Measurements from ENCODE around the gene ETV2.
A peak's percentile ranks its signal among the peaks of the same experiment; 100 is the strongest.
"Not testable (repeated sequence)": the region's sequence is repeated elsewhere in the genome, so short reads cannot be mapped to it uniquely, and the experiment has no call there.

ETV2 gene

DNA sequence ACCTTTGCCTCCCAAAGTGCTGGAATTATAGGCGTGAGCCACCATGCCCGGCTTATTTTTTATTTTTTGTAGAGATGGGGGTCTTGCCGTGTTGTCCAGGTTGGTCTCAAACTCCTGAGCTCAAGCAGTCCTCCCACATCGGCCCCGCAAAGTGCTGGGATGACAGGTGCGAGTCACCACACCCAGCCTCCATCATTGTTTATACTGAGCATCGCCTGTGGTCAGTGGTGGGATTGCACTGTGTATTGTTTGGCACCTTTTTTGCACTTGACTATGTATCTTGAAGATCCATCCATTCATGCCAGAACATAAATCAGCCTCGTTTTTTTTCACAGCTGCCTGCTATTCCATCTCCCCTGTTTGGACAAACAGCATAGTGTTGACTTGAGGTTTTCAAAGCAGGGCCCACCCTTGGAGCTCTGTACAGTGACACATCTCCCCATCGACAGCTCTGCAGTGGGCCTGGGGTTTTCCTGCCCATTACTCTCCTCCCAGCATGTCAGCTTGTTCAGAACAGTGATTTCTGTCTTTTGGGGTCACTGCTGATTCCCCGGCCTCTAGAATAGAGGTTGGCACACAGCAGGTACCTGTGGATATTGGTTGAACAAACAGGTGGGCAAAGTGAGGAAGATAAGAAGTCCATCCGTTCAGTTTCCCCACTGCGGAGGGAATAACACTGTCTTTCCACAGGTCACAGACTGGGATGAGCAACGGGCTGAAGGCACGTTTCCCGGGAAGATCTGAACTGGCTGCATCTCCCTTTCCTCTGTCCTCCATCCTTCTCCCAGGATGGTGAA is 16.6 kb downstream of the ETV2 start:
- DNase-seq (ENCODE audit: low spot score) = no peak

- DNase-seq (ENCODE audit: low spot score) = no peak
These were observed 20.4 kb downstream of the ETV2 start for GRCh38 chr19:35661995-35662340.

DNA sequence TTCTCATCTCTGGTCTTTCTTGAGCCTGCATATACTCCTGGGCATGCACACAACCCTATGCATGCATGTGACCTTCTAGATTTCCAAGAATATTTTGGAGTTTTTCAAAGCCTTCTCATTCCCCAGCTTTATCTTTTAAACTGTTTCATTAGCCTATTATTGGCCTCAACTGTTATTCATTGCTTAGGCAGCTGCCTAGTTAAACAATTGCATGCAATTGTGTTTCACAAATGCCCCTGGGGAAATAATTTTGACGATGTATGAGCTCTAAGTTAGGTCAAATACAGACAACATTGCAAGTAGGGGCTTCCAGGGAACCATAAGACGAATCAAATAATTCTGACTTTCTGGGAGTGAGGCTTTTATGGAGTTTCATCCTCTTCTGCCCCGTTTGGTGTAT is 22.4 kb downstream of the ETV2 start:
- no peak for DNase-seq (ENCODE audit: low spot score)

DNA sequence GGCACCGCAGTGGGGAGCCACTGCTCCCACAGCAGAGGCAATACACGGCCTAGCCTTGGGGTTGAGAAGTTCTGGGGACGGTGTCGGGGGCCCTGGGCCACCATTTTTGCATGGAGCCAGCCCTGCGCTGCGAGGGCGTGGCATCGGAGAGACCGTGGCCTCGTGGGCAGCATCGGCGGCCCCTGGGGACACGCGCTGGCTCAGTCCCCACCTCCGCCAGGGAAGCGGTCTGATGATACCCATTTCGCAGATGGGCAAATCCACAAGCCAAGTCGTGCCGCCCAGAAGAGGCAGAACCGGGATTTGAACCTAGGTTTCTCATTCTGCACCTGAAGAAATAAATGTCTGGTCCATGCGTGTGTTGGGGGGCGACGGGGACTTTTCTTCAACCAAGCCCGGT is 23.6 kb downstream of the ETV2 start:
- DNase-seq (ENCODE audit: low spot score) = no peak

GRCh38 chr19:35665604-35666003 is 24.1 kb downstream of the ETV2 start:
- DNase-seq (ENCODE audit: low spot score) = no peak

DNA sequence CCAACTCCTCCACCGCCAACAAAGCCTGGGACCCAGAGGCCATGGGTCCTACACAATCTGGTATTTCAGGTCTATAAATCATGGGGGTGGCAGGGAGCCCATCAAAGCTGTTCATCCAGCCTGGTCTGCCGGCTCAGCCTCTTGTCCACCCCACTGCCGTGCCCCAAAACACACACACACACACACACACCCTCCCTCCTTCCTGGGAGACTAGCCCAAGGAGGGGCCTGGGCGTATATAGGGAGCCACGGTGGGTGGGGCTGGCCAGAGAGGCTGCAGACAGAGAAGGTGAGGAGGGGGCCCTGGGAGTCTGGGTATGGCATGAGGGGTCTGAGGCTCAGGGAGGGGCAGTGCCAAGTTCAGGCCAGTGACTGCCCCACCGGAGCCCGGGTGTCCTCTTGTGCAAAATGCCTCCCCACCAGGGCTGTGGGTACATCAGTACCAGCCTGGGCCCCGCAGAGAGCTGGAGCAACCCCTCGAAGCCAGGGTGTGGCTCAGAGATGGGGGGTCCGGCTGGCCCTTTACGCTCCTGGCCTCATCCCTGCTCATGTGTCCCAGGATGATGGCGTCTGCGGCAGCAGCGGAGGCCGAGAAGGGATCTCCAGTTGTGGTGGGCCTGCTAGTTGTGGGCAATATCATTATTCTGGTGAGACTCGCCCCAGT is 24.8 kb downstream of the ETV2 start, which contains the start of gene UPK1A:
UPK1A (plus strand) TSS at position 267 of the 663 bp plus-strand sequence; CDS start at position 563, 296 bp downstream.
- no peak for DNase-seq (ENCODE audit: low spot score)

- DNase-seq (ENCODE audit: low spot score) = no peak
These were observed 28.0 kb downstream of the ETV2 start for GRCh38 chr19:35669566-35669965.

DNA sequence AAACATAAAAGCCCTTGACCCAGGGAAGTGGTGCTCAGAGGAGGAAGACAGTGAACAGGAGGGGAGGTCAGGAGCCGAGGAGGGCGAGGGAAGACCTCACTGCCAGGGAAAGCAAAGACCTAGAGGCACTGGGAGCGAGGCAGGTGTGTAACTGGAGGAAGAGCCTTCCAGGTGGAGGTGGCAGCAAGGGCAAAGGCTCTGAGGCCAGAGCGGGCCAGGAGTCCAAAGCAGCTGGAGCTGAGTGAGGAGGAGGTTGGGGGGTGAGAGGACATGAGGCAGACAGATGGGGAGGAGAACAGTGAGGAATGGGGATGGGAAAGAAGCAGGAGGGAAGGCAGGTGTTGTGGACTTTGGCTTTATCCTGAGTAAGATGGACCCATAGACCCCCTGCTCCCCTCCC is 28.4 kb downstream of the ETV2 start:
- no peak for DNase-seq (ENCODE audit: low spot score)

DNA sequence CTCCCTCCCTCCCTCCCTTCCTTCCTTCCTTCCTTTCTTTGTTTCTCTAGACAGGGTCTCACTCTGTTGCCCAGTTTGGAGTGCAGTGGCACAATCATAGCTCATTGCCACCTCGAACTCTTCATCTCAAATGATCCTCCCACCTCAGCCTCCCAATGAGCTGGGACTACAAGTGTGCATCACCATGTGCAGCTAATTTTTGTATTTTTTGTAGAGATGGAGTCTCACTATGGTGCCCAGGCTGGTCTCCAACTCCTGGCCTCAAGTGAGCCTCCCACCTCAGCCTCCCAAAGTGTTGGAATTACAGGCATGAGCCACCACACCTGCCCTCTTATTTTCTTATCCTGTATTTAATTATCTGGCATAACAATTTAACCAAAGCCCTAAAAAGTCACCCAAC is 29.1 kb downstream of the ETV2 start:
- no peak for DNase-seq (ENCODE audit: low spot score)

- DNase-seq (ENCODE audit: low spot score) = no peak
These were observed 30.3 kb downstream of the ETV2 start for GRCh38 chr19:35671818-35672217.

GRCh38 chr19:35673121-35673804 is 31.7 kb downstream of the ETV2 start:
- no peak for DNase-seq (ENCODE audit: low spot score)

DNA sequence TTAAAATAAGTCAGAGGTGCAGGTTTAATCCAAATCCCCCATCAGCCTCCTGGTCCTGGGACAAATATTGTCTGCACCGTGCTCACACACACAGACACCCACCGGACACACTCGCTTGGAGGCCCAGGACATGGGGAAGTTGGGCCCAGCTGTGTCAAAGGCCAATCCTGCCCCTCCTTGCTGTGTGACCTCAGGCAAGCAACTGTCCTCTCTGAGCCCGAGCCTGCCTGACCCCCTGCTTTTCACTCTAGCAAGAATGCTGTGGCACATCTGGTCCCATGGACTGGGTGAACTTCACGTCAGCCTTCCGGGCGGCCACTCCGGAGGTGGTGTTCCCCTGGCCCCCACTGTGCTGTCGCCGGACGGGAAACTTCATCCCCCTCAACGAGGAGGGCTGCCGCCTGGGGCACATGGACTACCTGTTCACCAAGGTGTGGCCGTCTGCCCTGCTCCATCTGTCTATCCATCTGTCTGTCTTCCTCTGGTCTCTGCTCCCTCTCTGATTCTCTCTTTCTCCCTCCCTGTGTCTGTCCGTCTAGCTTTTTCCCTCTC is 34.1 kb downstream of the ETV2 start:
- no peak for DNase-seq (ENCODE audit: low spot score)

GRCh38 chr19:35689836-35690235 is 48.3 kb downstream of the ETV2 start:
- DNase-seq (ENCODE audit: low spot score) = no peak

DNA sequence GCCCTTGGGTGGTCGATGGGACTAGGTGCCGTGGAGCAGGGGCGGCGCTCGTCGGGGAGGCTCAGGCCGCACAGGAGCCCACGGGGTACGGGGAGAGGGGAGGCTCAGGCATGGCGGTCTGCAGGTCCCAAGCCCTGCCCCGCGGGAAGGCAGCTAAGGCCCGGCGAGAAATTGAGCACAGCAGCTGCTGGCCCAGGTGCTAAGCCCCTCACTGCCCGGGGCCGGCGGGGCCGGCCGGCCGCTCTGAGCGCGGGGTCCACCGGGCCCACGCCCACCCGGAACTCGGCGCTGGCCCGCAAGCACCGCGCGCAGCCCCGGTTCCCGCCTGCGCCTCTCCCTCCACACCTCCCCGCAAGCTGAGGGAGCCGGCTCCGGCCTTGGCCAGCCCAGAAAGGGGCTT is 49.6 kb downstream of the ETV2 start:
- not testable (repeated sequence) for DNase-seq (ENCODE audit: low spot score)

DNA sequence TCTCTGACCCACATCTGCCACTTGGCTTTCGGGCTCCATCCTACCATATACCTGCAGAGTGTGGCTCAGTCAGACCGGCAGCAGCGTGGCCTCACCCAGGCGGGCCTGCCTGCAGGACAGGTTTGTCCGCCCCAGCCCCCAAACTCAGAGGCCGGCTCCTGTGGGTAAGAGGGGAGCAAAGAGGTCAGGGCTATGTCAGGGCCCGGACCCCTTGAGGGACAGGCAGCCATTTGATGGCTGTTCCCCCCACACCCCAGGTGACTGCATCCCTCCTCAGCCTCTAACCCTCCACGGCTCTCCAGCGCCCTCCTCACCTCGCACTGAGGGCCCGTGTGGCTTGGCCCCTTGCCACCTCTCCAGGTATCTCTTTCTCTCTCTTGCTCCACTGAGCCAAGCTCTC is 50.5 kb downstream of the ETV2 start:
- no peak for DNase-seq (ENCODE audit: low spot score)

- DNase-seq (ENCODE audit: low spot score) = no peak
These were observed 51.9 kb downstream of the ETV2 start for GRCh38 chr19:35693422-35693821.

DNA sequence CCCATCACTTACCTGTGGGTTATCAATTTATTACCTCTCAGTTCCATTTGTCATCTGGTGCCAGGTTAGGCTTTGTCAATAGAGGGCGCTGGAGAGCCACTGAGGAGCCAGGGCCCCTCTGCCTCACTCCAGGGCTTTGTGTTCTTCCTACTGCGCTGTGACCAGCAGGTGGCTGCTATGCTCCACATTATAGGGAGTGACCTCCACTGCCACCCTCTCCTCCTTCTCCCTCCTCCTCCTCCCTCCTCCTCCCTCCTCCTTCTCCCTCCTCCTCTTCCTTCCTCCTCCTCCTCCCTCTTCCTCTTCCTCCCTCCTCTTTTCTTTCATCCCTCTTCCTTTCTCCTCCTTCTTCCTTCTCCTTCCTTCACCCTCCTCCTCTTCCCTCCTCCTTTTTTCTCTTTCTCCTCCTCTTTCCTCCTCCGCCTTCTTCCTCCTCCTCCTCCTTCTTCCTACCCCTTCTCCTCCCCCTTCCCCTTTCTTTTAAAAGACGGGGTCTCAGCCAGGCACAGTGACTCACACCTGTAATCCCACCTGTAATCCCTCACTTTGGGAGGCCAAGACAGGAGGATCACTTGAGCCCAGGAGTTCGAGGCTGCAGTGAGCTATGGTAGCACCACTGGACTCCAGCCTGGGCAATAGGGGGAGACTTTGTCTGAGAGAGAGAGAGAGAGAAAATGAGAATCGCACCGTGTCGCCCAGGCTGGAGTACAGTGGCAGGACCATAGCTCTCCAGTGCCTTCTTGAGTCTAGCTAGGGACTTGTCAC is 52.5 kb downstream of the ETV2 start:
- DNase-seq (ENCODE audit: low spot score) = peak; percentile 86
